Peyer's patch (tissue), 4 donors: ENCODE data around the gene COQ8A. TPM values are rescaled to one million over a fixed set of nuclear protein-coding genes. Genes with fewer than 3 reads are reported as not detected.

Experiments
- DNase-seq, 3 donors: peaks; one replicate each; pipeline ENCODE4 v3.0.0-alpha.2; 2017 to 2019
- H3K27ac ChIP-seq, 4 donors: fragments of 200-600 bp; sonication (generic); one replicate each; pipeline ENCODE4 v1.5.1; 2016 to 2019
- H3K27me3 ChIP-seq, 2 donors: fragments of 200-600 bp; sonication (generic); one replicate each; pipeline ENCODE4 v1.5.1; 2019
- H3K36me3 ChIP-seq, 3 donors: fragments of 200-600 bp; sonication (generic); one replicate each; pipeline ENCODE4 v1.5.1; 2016 to 2019
- H3K4me1 ChIP-seq, 4 donors: fragments of 200-600 bp; sonication (generic); one replicate each; pipeline ENCODE4 v1.5.1; 2016 to 2019
- H3K4me3 ChIP-seq, 4 donors: fragments of 200-600 bp; sonication (generic); 1 replicate in 3 of 4; 2 replicates in 1 of 4; pipeline ENCODE4 v1.5.1; 2016 to 2019; ENCODE audit warnings: mild to moderate bottlenecking in 1 of 4
- H3K9me3 ChIP-seq, 4 donors: fragments of 200-600 bp; sonication (generic); one replicate each; pipeline ENCODE4 v1.5.1; 2016 to 2019; ENCODE audit warnings: mild to moderate bottlenecking in 1 of 4
- CTCF ChIP-seq, 6 experiments: fragments of 450-650 bp in 4 of 6; fragments of 200-600 bp in 2 of 6; sonication (generic) in 1 of 6; IDR thresholded peaks; one replicate each; pipeline ENCODE4 v1.5.1; 2017 to 2019; ENCODE audit warnings: antibody characterized with exemption in 6 of 6, mild to moderate bottlenecking in 3 of 6, moderate library complexity in 1 of 6
- POLR2A ChIP-seq, 2 donors: fragments of 450-650 bp; IDR thresholded peaks; one replicate each; pipeline ENCODE4 v1.5.1; 2017; ENCODE audit warnings: antibody characterized with exemption in 2 of 2, mild to moderate bottlenecking in 2 of 2, moderate library complexity in 2 of 2
- total RNA-seq, 4 donors: library from RNA; depleted of rRNA; stranded (reverse); fragments of >200 nt; gene quantifications; one replicate each; pipeline ENCODE4 v1.1.0, GENCODE V29; 2016

The COQ8A gene
- total RNA-seq, 4 donors from 2014 or later, result 25.2 to 108 (median 48.3) TPM

DNA sequence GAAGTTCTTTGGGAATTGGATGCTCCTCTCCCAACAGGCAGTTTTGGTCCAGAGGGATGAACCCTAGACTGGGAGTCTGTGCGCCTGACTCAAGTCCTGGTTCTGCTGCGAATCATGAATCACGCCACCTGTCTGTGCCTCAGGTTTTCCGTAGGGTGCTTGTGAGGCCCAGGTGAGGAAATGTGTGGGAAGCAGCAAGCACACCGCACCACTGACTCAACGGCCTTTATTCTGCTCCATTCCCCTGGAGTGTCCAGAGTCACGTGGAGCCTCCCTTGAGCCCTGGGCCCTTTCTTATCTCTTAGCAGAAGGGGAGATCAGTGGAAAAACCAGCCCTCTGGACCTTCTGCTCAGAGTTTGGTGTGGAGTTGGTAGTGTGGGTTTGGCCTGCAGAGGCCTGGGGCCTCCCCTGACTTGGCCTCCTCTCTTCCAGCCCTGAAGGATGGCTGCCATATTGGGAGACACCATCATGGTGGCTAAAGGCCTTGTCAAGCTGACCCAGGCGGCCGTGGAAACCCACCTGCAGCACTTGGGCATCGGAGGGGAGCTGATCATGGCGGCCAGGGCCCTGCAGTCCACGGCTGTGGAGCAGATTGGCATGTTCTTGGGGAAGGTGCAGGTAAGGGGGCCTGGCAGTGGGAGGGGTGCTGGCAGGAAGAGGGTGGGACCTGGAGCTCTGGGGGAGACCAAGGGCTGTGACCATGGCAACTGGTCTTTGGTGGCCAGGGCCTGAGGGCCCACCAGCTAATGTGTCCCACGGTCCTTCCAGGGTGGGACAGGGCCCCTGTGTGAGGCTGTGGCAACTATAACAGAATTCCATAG lies 21.1 kb downstream of the COQ8A start:
- Histone ChIP-seq H3K27me3 (no peaks in the 10 kb centered on the region), H3K4me1 (no peaks in the 10 kb centered on the region), H3K27ac (no peak overlapping the region), H3K9me3 (no peaks in the 10 kb centered on the region), H3K36me3 (peaks cover 0 to 18% (median 0%) of the 10 kb centered on the region in 3 donors), H3K4me3 (no peak overlapping the region)
- TF ChIP-seq CTCF (IDR thresholded peaks at IDR 0.05) (no peak), POLR2A (IDR thresholded peaks at IDR 0.05) (no peak)
- DNase-seq, result no peak

DNA sequence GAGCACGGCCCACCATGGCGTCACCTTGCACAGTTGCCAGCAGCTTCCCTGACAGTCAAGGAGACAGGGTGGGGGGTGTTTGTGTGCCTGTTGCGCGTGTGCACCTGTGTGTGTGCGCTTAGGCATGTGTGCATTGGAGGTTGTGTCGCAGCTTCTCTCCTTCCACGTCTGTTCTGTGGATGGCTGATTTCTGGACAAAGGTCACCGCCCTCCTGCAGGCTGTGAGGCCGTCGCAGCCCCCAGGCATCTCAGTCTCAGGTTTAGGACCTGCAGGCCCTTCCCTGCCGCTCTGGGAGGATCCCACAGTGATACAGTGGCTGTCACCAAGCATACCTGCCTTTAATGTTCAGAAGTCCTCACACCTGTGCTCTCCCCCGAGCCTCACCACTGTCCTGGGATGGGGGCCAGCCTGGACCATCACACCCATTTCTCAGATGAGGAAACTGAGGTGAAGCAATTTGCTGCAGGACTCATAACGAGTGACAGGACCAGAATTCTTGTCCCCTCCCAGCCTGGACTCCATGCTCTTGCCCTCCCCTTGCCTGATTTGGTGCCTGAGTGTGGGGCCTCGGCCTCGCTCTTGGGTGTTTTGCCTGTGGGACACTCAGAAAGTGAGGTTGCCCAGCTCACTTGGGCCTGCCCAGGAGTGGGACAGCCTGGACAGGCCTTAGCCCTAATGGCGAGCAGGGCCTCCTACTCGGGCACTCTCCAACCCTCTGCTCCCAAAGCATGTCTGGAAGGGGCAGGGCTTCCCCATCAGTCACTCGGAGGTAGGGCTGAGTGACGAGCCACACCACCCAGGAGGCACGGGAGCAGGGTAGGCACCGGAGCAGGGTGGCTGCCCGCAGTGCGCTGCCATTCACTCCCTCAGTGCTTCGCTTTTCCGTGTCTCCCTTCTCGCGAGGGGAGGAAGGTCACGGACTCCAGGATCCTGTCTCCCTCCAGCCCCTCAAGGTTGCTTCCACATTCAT lies 22.6 kb downstream of the COQ8A start:
- DNase-seq, result no peak
- TF ChIP-seq POLR2A (IDR thresholded peaks at IDR 0.05), result no peak
- no peak for TF ChIP-seq CTCF (IDR thresholded peaks at IDR 0.05)
- H3K4me3 ChIP-seq, result no peak overlapping the region
- H3K27me3 ChIP-seq, result no peaks in the 10 kb centered on the region
- no peaks in the 10 kb centered on the region for H3K4me1 ChIP-seq
- H3K9me3 ChIP-seq, result no peaks in the 10 kb centered on the region
- no peak overlapping the region for H3K27ac ChIP-seq
- H3K36me3 ChIP-seq, result peaks cover 0 to 21% (median 0%) of the 10 kb centered on the region in 3 donors

- Histone ChIP-seq H3K27ac (no peak overlapping the region), H3K36me3 (peaks cover 0 to 21% (median 0%) of the 10 kb centered on the region in 3 donors), H3K4me1 (no peaks in the 10 kb centered on the region), H3K27me3 (no peaks in the 10 kb centered on the region), H3K9me3 (no peaks in the 10 kb centered on the region), H3K4me3 (no peak overlapping the region)
- no peak for TF ChIP-seq CTCF (IDR thresholded peaks at IDR 0.05)
- TF ChIP-seq POLR2A (IDR thresholded peaks at IDR 0.05), result no peak
- DNase-seq, result no peak
Observed at GRCh38 chr1:226964068-226964425, 24.0 kb downstream of the COQ8A start.

DNA sequence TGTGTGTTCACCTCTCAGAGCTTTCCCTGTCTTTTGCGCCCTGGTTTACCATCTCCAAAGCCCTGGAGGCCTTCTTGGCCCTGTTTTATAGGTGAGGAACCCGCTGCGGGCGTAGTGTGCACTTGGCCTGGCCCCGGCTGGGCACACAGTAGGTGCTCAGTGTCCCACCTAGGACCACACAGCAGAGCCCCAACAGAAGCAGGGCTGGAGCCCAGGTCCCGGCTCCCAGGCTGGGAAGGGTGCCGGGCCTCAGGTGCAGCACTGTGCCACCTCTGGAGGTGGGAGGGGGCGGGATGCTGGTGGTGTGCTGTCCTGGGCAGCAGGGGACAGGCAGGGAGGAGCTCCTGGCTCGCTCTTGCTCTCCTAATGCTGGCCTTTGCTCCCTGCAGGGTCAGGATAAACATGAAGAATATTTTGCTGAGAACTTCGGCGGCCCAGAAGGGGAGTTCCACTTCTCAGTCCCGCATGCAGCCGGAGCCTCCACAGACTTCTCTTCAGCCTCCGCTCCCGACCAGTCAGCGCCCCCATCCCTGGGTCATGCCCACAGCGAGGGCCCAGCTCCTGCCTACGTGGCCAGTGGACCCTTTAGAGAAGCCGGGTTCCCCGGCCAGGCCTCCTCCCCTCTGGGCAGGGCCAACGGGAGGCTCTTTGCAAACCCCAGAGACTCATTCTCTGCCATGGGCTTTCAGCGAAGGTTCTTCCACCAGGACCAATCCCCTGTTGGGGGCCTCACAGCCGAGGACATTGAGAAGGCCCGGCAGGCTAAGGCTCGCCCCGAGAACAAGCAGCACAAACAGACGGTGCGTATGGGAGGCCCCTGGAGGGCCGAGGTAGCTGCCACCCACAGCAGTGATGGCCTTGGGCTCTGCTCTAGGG lies 24.8 kb downstream of the COQ8A start:
- Histone ChIP-seq H3K27me3 (no peaks in the 10 kb centered on the region), H3K4me3 (no peak overlapping the region), H3K4me1 (no peaks in the 10 kb centered on the region), H3K9me3 (no peaks in the 10 kb centered on the region), H3K27ac (no peak overlapping the region), H3K36me3 (peaks cover 0 to 23% (median 0%) of the 10 kb centered on the region in 3 donors)
- TF ChIP-seq POLR2A (IDR thresholded peaks at IDR 0.05) (no peak), CTCF (IDR thresholded peaks at IDR 0.05) (no peak)
- no peak for DNase-seq
